ENCODE measurements around the gene MS4A6A.

DNA sequence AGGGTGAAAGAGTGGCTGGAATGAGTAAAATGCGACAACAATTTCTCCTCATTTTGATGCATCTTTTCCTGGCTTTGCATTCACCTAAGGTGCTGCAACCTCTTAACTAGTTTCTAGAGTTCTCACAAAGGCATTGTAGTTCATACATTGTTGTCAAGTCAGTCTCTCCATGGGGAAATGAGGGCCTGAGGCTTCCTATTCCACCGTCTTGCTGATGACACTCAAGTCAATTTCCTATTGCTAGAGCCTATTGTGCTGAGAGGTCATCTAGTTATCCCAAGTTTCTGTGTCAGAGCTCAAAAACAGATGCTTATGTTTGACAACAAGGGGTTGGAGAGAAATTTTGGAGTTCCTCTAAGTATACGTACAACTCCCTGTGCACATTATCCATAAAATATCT is 11.6 kb upstream of the MS4A6A start:
- TF ChIP-seq EP300 (IDR thresholded peaks at IDR 0.05; ENCODE audit: borderline replicate concordance) (no peak), NFIC (IDR thresholded peaks at IDR 0.05) (no peak), FOXM1 (IDR thresholded peaks at IDR 0.05; ENCODE audit: borderline replicate concordance, low read depth) (no peak), CEBPB (IDR thresholded peaks at IDR 0.05) (no peak)
- TF ChIP-seq, protein P1, sequence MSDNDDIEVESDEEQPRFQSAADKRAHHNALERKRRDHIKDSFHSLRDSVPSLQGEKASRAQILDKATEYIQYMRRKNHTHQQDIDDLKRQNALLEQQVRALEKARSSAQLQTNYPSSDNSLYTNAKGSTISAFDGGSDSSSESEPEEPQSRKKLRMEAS (IDR thresholded peaks at IDR 0.05), result no peak

All from Ishikawa (cell line).